ENCODE data around the gene HEY2. TPM values are rescaled to one million over a fixed set of nuclear protein-coding genes. Genes with fewer than 3 reads are reported as not detected.

HEY2 gene
- polyA plus RNA-seq, 1 donor (not counting 4 experiments of a cell fraction or from before 2014, with no cell fraction given), result not detected

- no peaks in the 10 kb centered on the region for H3K9me3 ChIP-seq (ENCODE audit: control insufficient read depth, low read depth, low read length)
- H3K9ac ChIP-seq (ENCODE audit: control insufficient read depth, extremely low read depth, insufficient read depth, low read length), result no peak overlapping the region
- FAIRE-seq, result no peak
- dilution Hi-C loops (cut with MboI; ENCODE audit: extremely low pct_ligation_motif_present, low sequenced_read_pairs), result no loop called here
- H3K27ac ChIP-seq (ENCODE audit: control insufficient read depth, insufficient read depth, low read length), result no peak overlapping the region
- H3K4me3 ChIP-seq (ENCODE audit: control insufficient read depth in 2 of 3, extremely low read depth in 1 of 3, insufficient read depth in 2 of 3, low read depth in 1 of 3, low read length in 3 of 3), result no peak overlapping the region
- TF ChIP-seq EZH2 (IDR thresholded peaks at IDR 0.05; ENCODE audit: low read length) (no peak), CTCF (optimal IDR thresholded peaks at IDR 0.05 in 1 of 3, IDR thresholded peaks at IDR 0.05 in 1 of 3, conservative IDR thresholded peaks at IDR 0.05 in 1 of 3; ENCODE audit: extremely low read depth in 1 of 3, insufficient read depth in 2 of 3, low read length in 3 of 3) (no peak)
- no peak for DNase-seq (ENCODE audit: low read depth, low spot score)
- H3K4me2 ChIP-seq (ENCODE audit: control insufficient read depth, extremely low read depth, insufficient read depth, low read depth, low read length), result no peak overlapping the region
- H2AFZ ChIP-seq (ENCODE audit: control insufficient read depth, low read length), result no peak overlapping the region
- H3K4me1 ChIP-seq (ENCODE audit: control insufficient read depth, extremely low read depth, insufficient read depth, low read length), result no peaks in the 10 kb centered on the region
- H3K27me3 ChIP-seq (ENCODE audit: control insufficient read depth, extremely low read depth, insufficient read depth, low read length), result peaks cover 3% of the 10 kb centered on the region
- H3K9me1 ChIP-seq (ENCODE audit: control insufficient read depth, extremely low read depth, insufficient read depth, low read length), result no peaks in the 10 kb centered on the region
- no peaks in the 10 kb centered on the region for H3K79me2 ChIP-seq (ENCODE audit: control insufficient read depth, insufficient read depth, low read length)
- H4K20me1 ChIP-seq (ENCODE audit: control insufficient read depth, extremely low read depth, insufficient read depth, low read length), result no peaks in the 10 kb centered on the region
- no peaks in the 10 kb centered on the region for H3K36me3 ChIP-seq (ENCODE audit: control insufficient read depth in 2 of 2, extremely low read depth in 1 of 2, insufficient read depth in 2 of 2, low read length in 2 of 2)
Observed at GRCh38 chr6:125711013-125711675, 38.3 kb upstream of the HEY2 start.

DNA sequence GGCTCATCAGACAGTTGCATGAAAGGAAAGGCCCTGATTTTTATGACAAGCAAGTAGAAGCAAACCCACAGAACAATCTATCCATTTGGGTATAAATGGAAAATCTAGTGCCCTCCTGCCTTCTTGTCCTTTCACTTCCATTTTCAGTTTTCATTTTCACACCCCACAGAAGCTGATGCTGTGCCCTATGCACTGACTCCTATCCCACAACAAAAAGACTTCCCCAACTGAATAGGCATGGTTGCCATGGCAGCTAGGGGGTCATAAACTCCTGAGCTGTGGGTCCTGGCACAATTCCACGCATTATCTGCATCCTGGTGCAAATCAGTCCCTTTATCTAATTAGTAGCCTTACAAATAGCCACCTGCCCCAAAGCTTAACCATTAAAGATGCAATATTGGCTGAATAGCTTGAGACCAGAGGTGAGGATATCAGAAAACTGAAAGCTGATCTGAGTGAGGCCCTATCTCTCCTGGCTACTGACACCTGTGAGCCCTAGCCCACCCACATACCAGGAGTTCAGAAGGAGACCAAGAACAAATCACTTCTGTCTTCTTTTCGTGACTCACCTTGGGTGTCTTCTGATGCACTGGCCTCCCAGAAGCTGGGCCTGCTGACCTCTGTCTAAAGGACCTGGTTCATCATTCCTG is 34.9 kb upstream of the HEY2 start:
- Histone ChIP-seq H3K27me3 (ENCODE audit: control insufficient read depth, extremely low read depth, insufficient read depth, low read length) (peaks cover 3% of the 10 kb centered on the region), H3K4me2 (ENCODE audit: control insufficient read depth, extremely low read depth, insufficient read depth, low read depth, low read length) (no peak overlapping the region), H3K4me1 (ENCODE audit: control insufficient read depth, extremely low read depth, insufficient read depth, low read length) (no peaks in the 10 kb centered on the region), H3K9me3 (ENCODE audit: control insufficient read depth, low read depth, low read length) (no peaks in the 10 kb centered on the region), H2AFZ (ENCODE audit: control insufficient read depth, low read length) (no peak overlapping the region), H3K4me3 (ENCODE audit: control insufficient read depth in 2 of 3, extremely low read depth in 1 of 3, insufficient read depth in 2 of 3, low read depth in 1 of 3, low read length in 3 of 3) (no peak overlapping the region), H3K9ac (ENCODE audit: control insufficient read depth, extremely low read depth, insufficient read depth, low read length) (no peak overlapping the region), H3K79me2 (ENCODE audit: control insufficient read depth, insufficient read depth, low read length) (no peaks in the 10 kb centered on the region), H3K36me3 (ENCODE audit: control insufficient read depth in 2 of 2, extremely low read depth in 1 of 2, insufficient read depth in 2 of 2, low read length in 2 of 2) (no peaks in the 10 kb centered on the region), H3K27ac (ENCODE audit: control insufficient read depth, insufficient read depth, low read length) (no peak overlapping the region), H4K20me1 (ENCODE audit: control insufficient read depth, extremely low read depth, insufficient read depth, low read length) (no peaks in the 10 kb centered on the region), H3K9me1 (ENCODE audit: control insufficient read depth, extremely low read depth, insufficient read depth, low read length) (no peaks in the 10 kb centered on the region)
- TF ChIP-seq EZH2 (IDR thresholded peaks at IDR 0.05; ENCODE audit: low read length), result no peak
- TF ChIP-seq CTCF (optimal IDR thresholded peaks at IDR 0.05 in 1 of 3, IDR thresholded peaks at IDR 0.05 in 1 of 3, conservative IDR thresholded peaks at IDR 0.05 in 1 of 3; ENCODE audit: extremely low read depth in 1 of 3, insufficient read depth in 2 of 3, low read length in 3 of 3), result no peak
- FAIRE-seq, result no peak
- no peak for DNase-seq (ENCODE audit: low read depth, low spot score)
- dilution Hi-C loops (cut with MboI; ENCODE audit: extremely low pct_ligation_motif_present, low sequenced_read_pairs), result no loop called here
